Activated CD4-positive, alpha-beta T cell treated with anti-CD3 and anti-CD28 coated beads, Interleukin-2, amount 50 U/mL, for 24 hours (primary cell): ENCODE data around the gene SULT1E1.
"Not testable (repeated sequence)": the region's sequence is repeated elsewhere in the genome, so short reads cannot be mapped to it uniquely, and the experiment has no call there.

Experiments
- DNase-seq, 2 donors: peaks; one replicate each; pipeline ENCODE4 v3.0.0-alpha.2; 2020; ENCODE audit warnings: low read depth in 1 of 2, low spot score in 1 of 2

SULT1E1 gene

GRCh38 chr4:69843932-69844331 lies 16.0 kb downstream of the SULT1E1 start:
- no peak for DNase-seq

- DNase-seq = no peak
Observed at GRCh38 chr4:69843301-69843700, 16.6 kb downstream of the SULT1E1 start.

GRCh38 chr4:69838977-69839376 lies 21.0 kb downstream of the SULT1E1 start:
- no peak for DNase-seq

GRCh38 chr4:69836287-69836686 lies 23.7 kb downstream of the SULT1E1 start:
- no peak for DNase-seq

- no peak for DNase-seq
Observed at GRCh38 chr4:69835766-69836165, 24.2 kb downstream of the SULT1E1 start.

GRCh38 chr4:69833251-69833650 lies 26.7 kb downstream of the SULT1E1 start:
- no peak for DNase-seq

- no peak for DNase-seq
Observed at GRCh38 chr4:69832326-69833030, 27.5 kb downstream of the SULT1E1 start.

GRCh38 chr4:69831646-69832325 lies 28.2 kb downstream of the SULT1E1 start:
- DNase-seq = no peak

GRCh38 chr4:69831270-69831627 lies 28.7 kb downstream of the SULT1E1 start:
- no peak for DNase-seq

- no peak for DNase-seq
Observed at GRCh38 chr4:69830560-69831269, 29.2 kb downstream of the SULT1E1 start.

GRCh38 chr4:69830192-69830559 lies 29.8 kb downstream of the SULT1E1 start:
- DNase-seq = no peak

GRCh38 chr4:69829678-69830077 lies 30.3 kb downstream of the SULT1E1 start:
- DNase-seq = no peak

GRCh38 chr4:69828828-69829227 lies 31.1 kb downstream of the SULT1E1 start:
- no peak for DNase-seq

- DNase-seq = not testable (repeated sequence)
Observed at GRCh38 chr4:69825056-69825455, 34.9 kb downstream of the SULT1E1 start.

- peak in 1 of 2 donors; percentile 30 for DNase-seq
Observed at GRCh38 chr4:69823481-69824186, 36.3 kb downstream of the SULT1E1 start.

GRCh38 chr4:69823048-69823447 lies 36.9 kb downstream of the SULT1E1 start:
- no peak for DNase-seq

GRCh38 chr4:69822198-69822597 lies 37.7 kb downstream of the SULT1E1 start:
- DNase-seq = no peak

- DNase-seq = no peak
Observed at GRCh38 chr4:69818060-69818639, 41.8 kb downstream of the SULT1E1 start.

GRCh38 chr4:69816236-69816635 lies 43.7 kb downstream of the SULT1E1 start:
- DNase-seq = no peak

GRCh38 chr4:69813628-69814027 lies 46.3 kb downstream of the SULT1E1 start:
- DNase-seq = no peak

- DNase-seq = no peak
Observed at GRCh38 chr4:69811166-69811565, 48.8 kb downstream of the SULT1E1 start.
